Measurements from ENCODE around the gene YEATS2.

DNA sequence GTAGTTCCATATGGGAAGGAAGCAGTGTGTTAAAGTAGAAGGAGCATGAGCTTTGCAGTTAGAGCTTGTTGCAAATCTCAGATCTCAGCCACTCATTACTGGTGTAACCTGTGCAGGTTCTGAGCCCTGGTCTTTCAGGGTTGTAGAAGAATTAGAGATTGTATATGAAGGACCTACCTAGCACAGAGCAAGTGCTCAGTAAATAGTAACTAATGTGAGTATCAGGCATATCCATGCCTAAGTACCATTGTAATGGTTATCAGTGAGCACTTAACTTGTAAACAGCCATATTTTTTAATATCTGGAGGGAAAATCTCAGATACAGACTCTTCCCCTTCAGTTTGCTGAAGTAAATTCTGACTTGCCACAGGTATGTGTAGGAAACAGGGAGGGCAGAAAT, 68.5 kb downstream of the YEATS2 start:
- TF ChIP-seq, protein P1, sequence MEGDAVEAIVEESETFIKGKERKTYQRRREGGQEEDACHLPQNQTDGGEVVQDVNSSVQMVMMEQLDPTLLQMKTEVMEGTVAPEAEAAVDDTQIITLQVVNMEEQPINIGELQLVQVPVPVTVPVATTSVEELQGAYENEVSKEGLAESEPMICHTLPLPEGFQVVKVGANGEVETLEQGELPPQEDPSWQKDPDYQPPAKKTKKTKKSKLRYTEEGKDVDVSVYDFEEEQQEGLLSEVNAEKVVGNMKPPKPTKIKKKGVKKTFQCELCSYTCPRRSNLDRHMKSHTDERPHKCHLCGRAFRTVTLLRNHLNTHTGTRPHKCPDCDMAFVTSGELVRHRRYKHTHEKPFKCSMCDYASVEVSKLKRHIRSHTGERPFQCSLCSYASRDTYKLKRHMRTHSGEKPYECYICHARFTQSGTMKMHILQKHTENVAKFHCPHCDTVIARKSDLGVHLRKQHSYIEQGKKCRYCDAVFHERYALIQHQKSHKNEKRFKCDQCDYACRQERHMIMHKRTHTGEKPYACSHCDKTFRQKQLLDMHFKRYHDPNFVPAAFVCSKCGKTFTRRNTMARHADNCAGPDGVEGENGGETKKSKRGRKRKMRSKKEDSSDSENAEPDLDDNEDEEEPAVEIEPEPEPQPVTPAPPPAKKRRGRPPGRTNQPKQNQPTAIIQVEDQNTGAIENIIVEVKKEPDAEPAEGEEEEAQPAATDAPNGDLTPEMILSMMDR (IDR thresholded peaks at IDR 0.05), result no peak
- no peak for TF ChIP-seq POLR2A (IDR thresholded peaks at IDR 0.05)

Data from uterus (tissue), 2 donors.